Measurements from ENCODE around the gene METTL9. TPM values are rescaled to one million over a fixed set of nuclear protein-coding genes. Genes with fewer than 3 reads are reported as not detected.
A peak's percentile ranks its signal among the peaks of the same experiment; 100 is the strongest.

METTL9 gene
- total and polyA plus RNA-seq, 2 of the 13 experiments (the other 11 are each of a cell fraction or from before 2014, with no cell fraction given): 123 to 204 TPM

DNA sequence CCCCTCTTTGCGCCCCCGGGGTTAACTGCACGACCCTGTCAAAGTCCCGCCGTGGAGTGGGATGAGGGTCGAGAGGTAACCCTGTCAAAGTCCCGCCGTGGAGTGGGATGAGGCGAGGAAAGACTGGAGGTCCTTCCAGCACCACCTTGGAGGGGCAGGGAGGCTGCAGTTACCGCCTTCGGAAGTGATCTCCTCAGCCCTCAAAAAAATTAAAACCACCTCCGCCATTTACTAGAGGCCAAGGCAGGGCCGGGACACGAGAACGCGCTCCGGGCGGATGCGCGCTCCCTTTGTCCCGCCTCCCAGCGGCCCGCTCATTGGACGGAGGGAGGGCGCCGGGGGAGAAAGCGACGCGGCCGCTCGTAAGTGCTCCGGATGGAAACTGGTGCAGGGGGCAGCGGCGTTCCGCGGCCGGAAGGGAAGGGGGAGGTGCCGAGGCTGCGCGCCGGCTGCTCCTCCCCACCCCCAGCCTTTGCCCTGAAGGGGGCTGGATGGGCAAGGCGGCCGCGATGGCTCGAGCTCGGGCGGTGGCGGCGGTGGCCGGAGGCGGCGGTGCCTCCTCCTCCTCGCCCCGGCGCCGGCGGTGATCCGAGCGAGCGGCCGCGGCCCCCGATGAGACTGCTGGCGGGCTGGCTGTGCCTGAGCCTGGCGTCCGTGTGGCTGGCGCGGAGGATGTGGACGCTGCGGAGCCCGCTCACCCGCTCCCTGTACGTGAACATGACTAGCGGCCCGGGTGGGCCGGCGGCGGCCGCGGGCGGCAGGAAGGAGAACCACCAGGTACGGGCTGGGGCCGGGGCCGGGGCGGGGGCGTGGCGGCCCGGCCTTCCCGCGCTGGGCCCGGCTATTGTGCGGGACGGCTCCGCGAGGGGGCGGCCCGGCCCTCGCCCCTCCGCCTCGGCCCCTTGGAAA lies at the start of gene METTL9 (continued):
- TF ChIP-seq, protein P1, sequence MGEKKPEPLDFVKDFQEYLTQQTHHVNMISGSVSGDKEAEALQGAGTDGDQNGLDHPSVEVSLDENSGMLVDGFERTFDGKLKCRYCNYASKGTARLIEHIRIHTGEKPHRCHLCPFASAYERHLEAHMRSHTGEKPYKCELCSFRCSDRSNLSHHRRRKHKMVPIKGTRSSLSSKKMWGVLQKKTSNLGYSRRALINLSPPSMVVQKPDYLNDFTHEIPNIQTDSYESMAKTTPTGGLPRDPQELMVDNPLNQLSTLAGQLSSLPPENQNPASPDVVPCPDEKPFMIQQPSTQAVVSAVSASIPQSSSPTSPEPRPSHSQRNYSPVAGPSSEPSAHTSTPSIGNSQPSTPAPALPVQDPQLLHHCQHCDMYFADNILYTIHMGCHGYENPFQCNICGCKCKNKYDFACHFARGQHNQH (CRISPR knock-in tag; IDR thresholded peaks at IDR 0.05): peak; percentile 100
- peak; percentile 98 for TF ChIP-seq GATAD1 (CRISPR knock-in tag; IDR thresholded peaks at IDR 0.05)
- peak; percentile 68; the same call in 1 of the 2 replicates for TF ChIP-seq ZNF232 (CRISPR knock-in tag; IDR thresholded peaks at IDR 0.05; ENCODE audit: borderline replicate concordance)
- TF ChIP-seq MBNL3 (CRISPR knock-in tag; conservative IDR thresholded peaks at IDR 0.05): no peak
- TF ChIP-seq, protein P2, sequence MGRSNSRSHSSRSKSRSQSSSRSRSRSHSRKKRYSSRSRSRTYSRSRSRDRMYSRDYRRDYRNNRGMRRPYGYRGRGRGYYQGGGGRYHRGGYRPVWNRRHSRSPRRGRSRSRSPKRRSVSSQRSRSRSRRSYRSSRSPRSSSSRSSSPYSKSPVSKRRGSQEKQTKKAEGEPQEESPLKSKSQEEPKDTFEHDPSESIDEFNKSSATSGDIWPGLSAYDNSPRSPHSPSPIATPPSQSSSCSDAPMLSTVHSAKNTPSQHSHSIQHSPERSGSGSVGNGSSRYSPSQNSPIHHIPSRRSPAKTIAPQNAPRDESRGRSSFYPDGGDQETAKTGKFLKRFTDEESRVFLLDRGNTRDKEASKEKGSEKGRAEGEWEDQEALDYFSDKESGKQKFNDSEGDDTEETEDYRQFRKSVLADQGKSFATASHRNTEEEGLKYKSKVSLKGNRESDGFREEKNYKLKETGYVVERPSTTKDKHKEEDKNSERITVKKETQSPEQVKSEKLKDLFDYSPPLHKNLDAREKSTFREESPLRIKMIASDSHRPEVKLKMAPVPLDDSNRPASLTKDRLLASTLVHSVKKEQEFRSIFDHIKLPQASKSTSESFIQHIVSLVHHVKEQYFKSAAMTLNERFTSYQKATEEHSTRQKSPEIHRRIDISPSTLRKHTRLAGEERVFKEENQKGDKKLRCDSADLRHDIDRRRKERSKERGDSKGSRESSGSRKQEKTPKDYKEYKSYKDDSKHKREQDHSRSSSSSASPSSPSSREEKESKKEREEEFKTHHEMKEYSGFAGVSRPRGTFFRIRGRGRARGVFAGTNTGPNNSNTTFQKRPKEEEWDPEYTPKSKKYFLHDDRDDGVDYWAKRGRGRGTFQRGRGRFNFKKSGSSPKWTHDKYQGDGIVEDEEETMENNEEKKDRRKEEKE (IDR thresholded peaks at IDR 0.05): no peak
- TF ChIP-seq ZNF570 (CRISPR knock-in tag; IDR thresholded peaks at IDR 0.05; ENCODE audit: borderline replicate concordance): 0 out of 2 replicates have a peak, but pooled peaks have one; percentile 87
- peak; percentile 93 for TF ChIP-seq ZNF501 (CRISPR knock-in tag; IDR thresholded peaks at IDR 0.05)
- peak; percentile 96 for TF ChIP-seq THAP11 (CRISPR knock-in tag; IDR thresholded peaks at IDR 0.05)
- TF ChIP-seq SRSF9 (IDR thresholded peaks at IDR 0.05; ENCODE audit: borderline replicate concordance, insufficient read depth, low read depth, low read length, poor library complexity, severe bottlenecking): no peak
- TF ChIP-seq, protein P3, sequence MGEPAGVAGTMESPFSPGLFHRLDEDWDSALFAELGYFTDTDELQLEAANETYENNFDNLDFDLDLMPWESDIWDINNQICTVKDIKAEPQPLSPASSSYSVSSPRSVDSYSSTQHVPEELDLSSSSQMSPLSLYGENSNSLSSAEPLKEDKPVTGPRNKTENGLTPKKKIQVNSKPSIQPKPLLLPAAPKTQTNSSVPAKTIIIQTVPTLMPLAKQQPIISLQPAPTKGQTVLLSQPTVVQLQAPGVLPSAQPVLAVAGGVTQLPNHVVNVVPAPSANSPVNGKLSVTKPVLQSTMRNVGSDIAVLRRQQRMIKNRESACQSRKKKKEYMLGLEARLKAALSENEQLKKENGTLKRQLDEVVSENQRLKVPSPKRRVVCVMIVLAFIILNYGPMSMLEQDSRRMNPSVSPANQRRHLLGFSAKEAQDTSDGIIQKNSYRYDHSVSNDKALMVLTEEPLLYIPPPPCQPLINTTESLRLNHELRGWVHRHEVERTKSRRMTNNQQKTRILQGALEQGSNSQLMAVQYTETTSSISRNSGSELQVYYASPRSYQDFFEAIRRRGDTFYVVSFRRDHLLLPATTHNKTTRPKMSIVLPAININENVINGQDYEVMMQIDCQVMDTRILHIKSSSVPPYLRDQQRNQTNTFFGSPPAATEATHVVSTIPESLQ (CRISPR knock-in tag; conservative IDR thresholded peaks at IDR 0.05): peak; percentile 93; the same call in 1 of the 2 replicates
- peak; percentile 90 for TF ChIP-seq TEAD3 (CRISPR knock-in tag; optimal IDR thresholded peaks at IDR 0.05; ENCODE audit: borderline replicate concordance)
- TF ChIP-seq ZBTB3 (CRISPR knock-in tag; IDR thresholded peaks at IDR 0.05; ENCODE audit: borderline replicate concordance, low read depth): no peak; the same call in 1 of the 2 replicates
- peak; percentile 97; the same call in 1 of the 2 replicates for TF ChIP-seq ZNF33A (CRISPR knock-in tag; IDR thresholded peaks at IDR 0.05; ENCODE audit: borderline replicate concordance)
- TF ChIP-seq, protein P4, sequence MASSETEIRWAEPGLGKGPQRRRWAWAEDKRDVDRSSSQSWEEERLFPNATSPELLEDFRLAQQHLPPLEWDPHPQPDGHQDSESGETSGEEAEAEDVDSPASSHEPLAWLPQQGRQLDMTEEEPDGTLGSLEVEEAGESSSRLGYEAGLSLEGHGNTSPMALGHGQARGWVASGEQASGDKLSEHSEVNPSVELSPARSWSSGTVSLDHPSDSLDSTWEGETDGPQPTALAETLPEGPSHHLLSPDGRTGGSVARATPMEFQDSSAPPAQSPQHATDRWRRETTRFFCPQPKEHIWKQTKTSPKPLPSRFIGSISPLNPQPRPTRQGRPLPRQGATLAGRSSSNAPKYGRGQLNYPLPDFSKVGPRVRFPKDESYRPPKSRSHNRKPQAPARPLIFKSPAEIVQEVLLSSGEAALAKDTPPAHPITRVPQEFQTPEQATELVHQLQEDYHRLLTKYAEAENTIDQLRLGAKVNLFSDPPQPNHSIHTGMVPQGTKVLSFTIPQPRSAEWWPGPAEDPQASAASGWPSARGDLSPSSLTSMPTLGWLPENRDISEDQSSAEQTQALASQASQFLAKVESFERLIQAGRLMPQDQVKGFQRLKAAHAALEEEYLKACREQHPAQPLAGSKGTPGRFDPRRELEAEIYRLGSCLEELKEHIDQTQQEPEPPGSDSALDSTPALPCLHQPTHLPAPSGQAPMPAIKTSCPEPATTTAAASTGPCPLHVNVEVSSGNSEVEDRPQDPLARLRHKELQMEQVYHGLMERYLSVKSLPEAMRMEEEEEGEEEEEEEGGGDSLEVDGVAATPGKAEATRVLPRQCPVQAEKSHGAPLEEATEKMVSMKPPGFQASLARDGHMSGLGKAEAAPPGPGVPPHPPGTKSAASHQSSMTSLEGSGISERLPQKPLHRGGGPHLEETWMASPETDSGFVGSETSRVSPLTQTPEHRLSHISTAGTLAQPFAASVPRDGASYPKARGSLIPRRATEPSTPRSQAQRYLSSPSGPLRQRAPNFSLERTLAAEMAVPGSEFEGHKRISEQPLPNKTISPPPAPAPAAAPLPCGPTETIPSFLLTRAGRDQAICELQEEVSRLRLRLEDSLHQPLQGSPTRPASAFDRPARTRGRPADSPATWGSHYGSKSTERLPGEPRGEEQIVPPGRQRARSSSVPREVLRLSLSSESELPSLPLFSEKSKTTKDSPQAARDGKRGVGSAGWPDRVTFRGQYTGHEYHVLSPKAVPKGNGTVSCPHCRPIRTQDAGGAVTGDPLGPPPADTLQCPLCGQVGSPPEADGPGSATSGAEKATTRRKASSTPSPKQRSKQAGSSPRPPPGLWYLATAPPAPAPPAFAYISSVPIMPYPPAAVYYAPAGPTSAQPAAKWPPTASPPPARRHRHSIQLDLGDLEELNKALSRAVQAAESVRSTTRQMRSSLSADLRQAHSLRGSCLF (CRISPR knock-in tag; IDR thresholded peaks at IDR 0.05; ENCODE audit: borderline replicate concordance): no peak
- peak; percentile 86 for TF ChIP-seq ZNF746 (CRISPR knock-in tag; IDR thresholded peaks at IDR 0.05)
- TF ChIP-seq MED1 (CRISPR knock-in tag; IDR thresholded peaks at IDR 0.05): peak; percentile 96
- peak; percentile 98 for TF ChIP-seq MAF1 (CRISPR knock-in tag; IDR thresholded peaks at IDR 0.05; ENCODE audit: borderline replicate concordance)

All from HepG2 (cell line).